ENCODE data around the gene TWIST1. TPM values are rescaled to one million over a fixed set of nuclear protein-coding genes. Genes with fewer than 3 reads are reported as not detected.

Gene TWIST1
- total RNA-seq: 31.2 and 34.0 TPM in 2 replicates

DNA sequence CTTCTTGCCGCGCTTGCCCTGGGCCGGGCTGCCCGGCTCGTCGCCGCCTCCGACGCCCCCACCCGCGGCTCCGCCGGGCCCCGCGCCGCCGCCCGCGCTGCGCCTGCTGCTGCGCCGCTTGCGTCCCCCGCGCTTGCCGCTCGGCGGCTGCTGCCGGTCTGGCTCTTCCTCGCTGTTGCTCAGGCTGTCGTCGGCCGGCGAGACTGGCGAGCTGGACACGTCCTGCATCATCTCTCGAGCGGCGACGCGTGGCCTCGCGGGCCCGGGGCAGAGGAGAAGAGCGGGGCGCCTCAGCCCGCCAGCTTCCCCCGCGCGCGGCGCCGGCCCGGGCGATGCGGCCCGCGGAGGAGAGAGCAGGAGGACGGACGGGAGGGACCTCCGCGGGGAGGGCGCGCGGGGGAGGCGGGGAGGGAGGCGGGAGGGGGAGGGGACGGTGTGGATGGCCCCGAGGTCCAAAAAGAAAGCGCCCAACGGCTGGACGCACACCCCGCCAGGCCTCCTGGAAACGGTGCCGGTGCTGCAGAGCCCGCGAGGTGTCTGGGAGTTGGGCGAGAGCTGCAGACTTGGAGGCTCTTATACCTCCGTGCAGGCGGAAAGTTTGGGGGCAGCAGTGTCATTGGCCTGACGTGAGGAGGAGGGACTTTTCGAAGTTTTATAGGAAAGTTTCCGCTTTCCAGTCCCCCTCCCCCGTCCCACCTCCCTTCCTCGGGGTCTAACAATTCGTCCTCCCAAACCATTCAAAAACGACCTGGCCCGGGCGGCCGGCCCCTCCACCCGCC lies at the start of gene TWIST1:
Gene TWIST1, minus strand, starts transcription at position 546 of the 779 bp plus-strand sequence. Its CDS starts 315 bp downstream, at position 231.

DNA sequence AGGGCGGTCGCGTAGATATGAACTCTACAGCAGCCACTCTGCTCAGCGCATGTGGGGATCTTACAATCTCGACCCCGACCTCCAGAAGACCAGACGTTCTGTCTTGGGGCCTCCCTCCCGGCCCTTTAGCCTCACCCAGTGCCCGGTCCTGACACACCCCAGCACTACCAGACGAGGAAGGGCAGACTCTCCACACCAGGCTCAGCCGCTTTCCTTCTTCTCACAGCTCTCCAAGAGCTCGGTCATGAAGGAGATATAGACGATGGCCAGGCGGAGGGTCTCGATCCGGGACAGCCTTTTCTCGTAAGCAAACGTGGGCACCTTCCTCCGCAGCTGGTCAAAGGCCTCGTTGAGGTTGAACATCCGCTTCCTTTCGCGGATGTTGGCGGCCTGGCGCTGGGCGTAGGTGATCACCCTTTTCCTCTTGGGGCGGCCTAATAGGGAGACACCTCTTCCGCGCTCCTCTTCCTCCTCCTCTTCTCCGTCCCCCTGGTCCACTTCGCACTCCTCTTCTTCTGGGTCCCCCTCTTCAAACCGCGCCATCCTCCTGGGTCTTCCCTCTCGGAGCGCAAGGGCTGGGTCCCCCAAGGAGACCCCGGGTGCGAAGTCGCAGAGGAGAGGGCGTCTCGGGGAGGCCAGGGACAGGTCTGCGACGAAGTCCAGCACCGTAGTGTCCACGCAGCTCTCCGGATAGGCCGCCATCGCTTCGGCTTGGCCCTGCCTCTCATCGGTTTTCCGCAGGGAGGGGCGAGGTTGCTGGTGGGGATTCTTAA lies 27.4 kb upstream of the TWIST1 start, which contains the start of gene FERD3L:
Gene FERD3L, minus strand, starts transcription at position 761 of the 773 bp plus-strand sequence. Its CDS starts 59 bp downstream, at position 702.

Other genes starting within 250 kb of the TWIST1 start
- gene FERD3L, start 27.8 kb upstream of the TWIST1 start, total RNA-seq: not detected in 2 replicates

Measured in aortic smooth muscle cell (primary cell).